GM13976 (cell line): ENCODE results near the gene TNP1.

Experiments
- DNase-seq: peaks from one replicate; pipeline ENCODE4 v3.0.0; 2012; ENCODE audit warnings: low spot score
- CTCF ChIP-seq: IDR thresholded peaks from 2 replicates; pipeline ENCODE4 v1.5.1; 2012; ENCODE audit warnings: borderline replicate concordance, mild to moderate bottlenecking; ENCODE audit not compliant: insufficient read depth; ENCODE audit errors: extremely low read depth, missing control alignments, control extremely low read depth
- in situ Hi-C: fragments of 300-500 bp; cut with MboI; formaldehyde crosslinking; loops from one replicate; pipeline ENCODE4 v1.12.0; 2022; ENCODE audit warnings: low sequenced_read_pairs, mixed read lengths, inconsistent platforms; ENCODE audit not compliant: unreplicated experiment

The TNP1 gene

GRCh38 chr2:216858312-216858711, 1.6 kb downstream of the TNP1 start:
- in situ Hi-C loops = no loop called here
- no peak for TF ChIP-seq CTCF
- DNase-seq = no peak

- in situ Hi-C loops = no loop called here
- no peak for TF ChIP-seq CTCF
- DNase-seq = no peak
Observed at GRCh38 chr2:216857131-216857550, 2.7 kb downstream of the TNP1 start.

GRCh38 chr2:216856406-216857065, 3.3 kb downstream of the TNP1 start:
- TF ChIP-seq CTCF = no peak
- no peak for DNase-seq
- in situ Hi-C loops = no loop called here

GRCh38 chr2:216855605-216856004, 4.3 kb downstream of the TNP1 start:
- in situ Hi-C loops = no loop called here
- no peak for DNase-seq
- no peak for TF ChIP-seq CTCF

GRCh38 chr2:216855079-216855478, 4.8 kb downstream of the TNP1 start:
- no peak for DNase-seq
- in situ Hi-C loops = no loop called here
- no peak for TF ChIP-seq CTCF

- DNase-seq = no peak
- in situ Hi-C loops = no loop called here
- no peak for TF ChIP-seq CTCF
Observed at GRCh38 chr2:216851486-216852090, 8.3 kb downstream of the TNP1 start.
